Endothelial cell of umbilical vein (primary cell): Measurements from ENCODE around the gene KAT7. TPM values are rescaled to one million over a fixed set of nuclear protein-coding genes. Genes with fewer than 3 reads are reported as not detected.

Source experiments
- BruUV-seq: library from RNA; stranded (reverse); fragments of 400-500 nt; replicated peaks from 2 replicates; lab custom pipeline; 2021; lab: Mats Ljungman, UMichigan
- CTCF ChIA-PET: fragments of 300-600, 350-600 bp; sonication (Branson Sonifier 250); formaldehyde crosslinking; loops from one replicate; lab custom pipeline; 2021; ENCODE audit warnings: antibody characterized with exemption, inconsistent platforms; lab: Charles Lee
- POLR2A ChIA-PET: fragments of 300-600, 350-600 bp; sonication (Branson Sonifier 250); formaldehyde crosslinking; loops from one replicate; lab custom pipeline; 2021; ENCODE audit warnings: antibody characterized with exemption, inconsistent platforms; lab: Charles Lee
- DNase-seq: peaks from one replicate; pipeline ENCODE4 v3.0.0-alpha.2; 2011; ENCODE audit warnings: low read depth, low spot score
- FAIRE-seq: peaks from 2 replicates; lab custom pipeline; 2011; peaks lifted over from hg19 to GRCh38; lab: Jason Lieb, UNC
- H2AFZ ChIP-seq: 2 replicates; pipeline ENCODE4 v1.6.0; 2012; ENCODE audit warnings: low read depth, low read length, control low read depth, inconsistent platforms
- H3K27ac ChIP-seq: 2 replicates; pipeline ENCODE4 v1.5.1; 2011; ENCODE audit warnings: low read depth, mild to moderate bottlenecking, control low read depth, low read length, moderate library complexity; ENCODE audit not compliant: insufficient read depth
- H3K27me3 ChIP-seq, 2 experiments: 2 replicates each; pipeline versions ENCODE4 v1.6.0 to v1.6.1; 2011; ENCODE audit warnings: low read length in 2 of 2, mixed read lengths in 1 of 2; ENCODE audit not compliant: control insufficient read depth in 2 of 2, insufficient read depth in 2 of 2
- H3K36me3 ChIP-seq, 2 experiments: 2 replicates in 1 of 2; 3 replicates in 1 of 2; pipeline ENCODE4 v1.5.1; 2011; ENCODE audit warnings: low read length in 2 of 2, mild to moderate bottlenecking in 1 of 2, moderate library complexity in 1 of 2; ENCODE audit not compliant: control insufficient read depth in 2 of 2, insufficient read depth in 2 of 2; ENCODE audit errors: extremely low read depth in 1 of 2
- H3K4me1 ChIP-seq: 3 replicates; pipeline ENCODE4 v1.5.1; 2011; ENCODE audit warnings: mild to moderate bottlenecking, low read length; ENCODE audit not compliant: control insufficient read depth, insufficient read depth; ENCODE audit errors: extremely low read depth
- H3K4me2 ChIP-seq: 2 replicates; pipeline ENCODE4 v1.6.1; 2011; ENCODE audit warnings: low read length, control low read depth, mixed read lengths; ENCODE audit not compliant: insufficient read depth
- H3K4me3 ChIP-seq, 3 experiments: fragments of 200-600 bp in 1 of 3; sonication (generic), shearing (Covaris generic) in 1 of 3; replicated peaks in 1 of 3; 2 replicates each; pipeline ENCODE4 v1.5.1; 2011 to 2016; ENCODE audit warnings: control low read depth in 3 of 3, low read length in 3 of 3, mild to moderate bottlenecking in 2 of 3, inconsistent platforms in 1 of 3, low read depth in 1 of 3, moderate library complexity in 1 of 3; ENCODE audit not compliant: insufficient read depth in 1 of 3
- H3K79me2 ChIP-seq: 2 replicates; pipeline ENCODE4 v1.6.0; 2012; ENCODE audit warnings: low read length, inconsistent platforms; ENCODE audit not compliant: control insufficient read depth, insufficient read depth
- H3K9ac ChIP-seq: replicated peaks from 2 replicates; pipeline ENCODE3; 2011; ENCODE audit warnings: low read length, control low read depth; ENCODE audit not compliant: insufficient read depth; ENCODE audit errors: extremely low read depth
- H3K9me1 ChIP-seq: replicated peaks from 3 replicates; pipeline ENCODE4 v1.6.0; 2011; ENCODE audit warnings: mild to moderate bottlenecking, low read length; ENCODE audit not compliant: control insufficient read depth, insufficient read depth; ENCODE audit errors: extremely low read depth
- H3K9me3 ChIP-seq: replicated peaks from 2 replicates; pipeline ENCODE4 v1.5.1; 2012; ENCODE audit warnings: low read length, inconsistent platforms; ENCODE audit not compliant: control insufficient read depth, insufficient read depth
- H4K20me1 ChIP-seq: replicated peaks from 2 replicates; pipeline ENCODE3; 2011; ENCODE audit warnings: mild to moderate bottlenecking, low read length; ENCODE audit not compliant: control insufficient read depth, insufficient read depth; ENCODE audit errors: extremely low read depth
- EZH2 ChIP-seq: IDR thresholded peaks from 2 replicates; pipeline ENCODE4 v1.6.1; 2012; ENCODE audit warnings: borderline replicate concordance, low read depth, mild to moderate bottlenecking, moderate library complexity, low read length, inconsistent platforms; ENCODE audit not compliant: severe bottlenecking
- FOS ChIP-seq: IDR thresholded peaks from 2 replicates; pipeline ENCODE4 v1.6.1; 2011; ENCODE audit warnings: mild to moderate bottlenecking, low read length, moderate library complexity, borderline replicate concordance; ENCODE audit not compliant: insufficient read depth
- GATA2 ChIP-seq: IDR thresholded peaks from 2 replicates; pipeline ENCODE4 v1.7.0; 2011; ENCODE audit warnings: low read depth, mild to moderate bottlenecking, moderate library complexity, mixed read lengths, low read length; ENCODE audit not compliant: insufficient read length, insufficient read depth
- JUN ChIP-seq: IDR thresholded peaks from 2 replicates; pipeline ENCODE4 v1.6.1; 2011; ENCODE audit warnings: borderline replicate concordance, low read depth; ENCODE audit not compliant: insufficient read length, insufficient read depth
- MYC ChIP-seq: IDR thresholded peaks from one replicate; pipeline ENCODE4 v1.6.1; 2011; ENCODE audit warnings: mild to moderate bottlenecking, low read depth, low read length
- POLR2A ChIP-seq: IDR thresholded peaks from 2 replicates; pipeline ENCODE4 v1.6.1; 2012; ENCODE audit warnings: low read depth, mild to moderate bottlenecking, control low read depth, low read length
- POLR2AphosphoS5 ChIP-seq: IDR thresholded peaks from 2 replicates; pipeline ENCODE4 v1.6.1; 2012; ENCODE audit warnings: low read depth, mild to moderate bottlenecking, control low read depth, low read length, moderate library complexity; ENCODE audit not compliant: insufficient read depth
- dilution Hi-C: fragments of 300-500 bp; cut with MboI; formaldehyde crosslinking; loops from one replicate; pipeline ENCODE4 v1.15.0; 2019; ENCODE audit warnings: low sequenced_read_pairs; ENCODE audit not compliant: extremely low pct_ligation_motif_present
- intact Hi-C: fragments of 100-400 bp; cut with micrococcal nuclease; formaldehyde crosslinking; loops from one replicate; pipeline ENCODE4 v1.10.0; 2022
- polyA plus RNA-seq, 4 experiments: library from polyadenylated mRNA; depleted of rRNA in 3 of 4; stranded (reverse) in 3 of 4; unstranded in 1 of 4; fragments of >200 nt; gene quantifications; 2 replicates each; pipeline versions ENCODE4 v1.2.1 to v1.2.3, GENCODE V29; 2011 to 2012; ENCODE audit warnings: missing spikeins in 1 of 4
- total RNA-seq: library from RNA; stranded (reverse); gene quantifications from 2 replicates; pipeline ENCODE4 v1.2.3, GENCODE V29; 2021
- TF ChIP-seq, protein P1 (sequence below): IDR thresholded peaks from 2 replicates; pipeline ENCODE4 v1.6.1; 2011; ENCODE audit not compliant: insufficient read depth, insufficient read length
- TF ChIP-seq, protein P2 (sequence below), 2 donors: IDR thresholded peaks; 1 replicate in 1 of 2; 2 replicates in 1 of 2; pipeline ENCODE4 v1.5.1; 2011; ENCODE audit warnings: low read length in 2 of 2, mild to moderate bottlenecking in 2 of 2, moderate library complexity in 2 of 2, control low read depth in 1 of 2, inconsistent platforms in 1 of 2, low read depth in 1 of 2; ENCODE audit not compliant: insufficient read depth in 1 of 2; ENCODE audit errors: extremely low read depth in 1 of 2

Gene KAT7
- total and polyA plus RNA-seq, 2 donors (not counting 3 experiments of a cell fraction or from before 2014, with no cell fraction given), result 44.5 to 66.2 TPM

DNA sequence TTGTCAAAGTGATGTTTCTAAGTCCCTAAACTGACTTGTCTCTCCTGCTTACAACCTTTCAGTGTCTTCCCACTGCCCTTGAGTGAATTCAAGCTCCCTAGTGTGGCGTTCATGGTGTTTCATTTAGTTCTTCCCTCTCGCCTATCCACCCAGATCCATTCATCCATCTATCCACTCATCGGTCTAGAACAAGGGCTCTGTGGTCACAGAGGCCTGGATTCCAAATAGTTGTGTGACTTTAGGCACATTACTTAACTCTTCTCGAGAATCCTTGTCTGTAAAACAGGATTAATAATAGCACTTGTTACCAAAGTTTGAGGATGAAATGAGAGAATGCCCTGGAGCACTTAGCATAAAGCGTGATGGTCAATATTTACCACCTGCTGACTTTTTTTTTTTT lies 60.3 kb downstream of the KAT7 start:
- BruUV-seq, result no TSS peak
- TF ChIP-seq, protein P1, sequence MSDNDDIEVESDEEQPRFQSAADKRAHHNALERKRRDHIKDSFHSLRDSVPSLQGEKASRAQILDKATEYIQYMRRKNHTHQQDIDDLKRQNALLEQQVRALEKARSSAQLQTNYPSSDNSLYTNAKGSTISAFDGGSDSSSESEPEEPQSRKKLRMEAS, result no peak
- TF ChIP-seq EZH2 (no peak), JUN (no peak)
- Histone ChIP-seq H3K4me3 (no peak overlapping the region), H3K9me3 (no peaks in the 10 kb centered on the region), H3K79me2 (no peaks in the 10 kb centered on the region), H3K9ac (no peak overlapping the region), H4K20me1 (no peaks in the 10 kb centered on the region), H3K4me1 (peaks cover 14% of the 10 kb centered on the region), H3K4me2 (no peak overlapping the region), H3K9me1 (no peaks in the 10 kb centered on the region), H3K27me3 (no peaks in the 10 kb centered on the region), H3K36me3 (peaks cover 0 to 8% of the 10 kb centered on the region in 2 experiments), H3K27ac (no peak overlapping the region), H2AFZ (no peak overlapping the region)
- CTCF ChIA-PET, result interaction anchor here (1.1 to 2.4 kb wide), 6 partner anchors 51 to 291 kb away, joined by 3 to 12 read pairs (median 5); partner anchors contain the start of gene SLC35B1
- DNase-seq, result no peak
- peak; percentile 33 for FAIRE-seq
- dilution Hi-C loops (no loop called here), intact Hi-C loops (no loop called here)
- POLR2A ChIA-PET, result no interaction called here

DNA sequence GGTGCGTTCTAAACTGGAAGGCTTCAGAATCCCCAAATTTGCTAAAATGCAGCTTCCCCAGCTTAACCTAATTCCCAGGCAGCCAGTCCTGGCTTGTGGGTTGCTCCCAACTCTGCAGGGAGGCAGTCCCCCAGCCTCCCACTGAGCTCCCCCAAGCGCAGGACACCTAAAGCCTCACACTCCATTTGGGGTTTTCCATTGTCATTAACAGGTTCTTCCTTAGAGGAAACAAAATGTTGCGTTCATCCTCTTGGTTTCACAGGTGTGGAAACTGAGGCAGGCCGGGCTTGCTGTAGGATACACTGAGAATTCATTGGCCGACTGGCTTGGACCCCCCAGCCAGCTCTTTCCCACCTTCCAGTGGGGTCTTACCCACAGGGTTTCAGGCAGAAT lies 61.7 kb downstream of the KAT7 start:
- H3K9ac ChIP-seq, result no peak overlapping the region
- BruUV-seq, result no TSS peak
- H3K36me3 ChIP-seq, result peaks cover 0 to 8% of the 10 kb centered on the region in 2 experiments
- FAIRE-seq (no peak), DNase-seq (no peak)
- dilution Hi-C loops, result no loop called here
- intact Hi-C loops, result no loop called here
- no peaks in the 10 kb centered on the region for H4K20me1 ChIP-seq
- no peak overlapping the region for H3K27ac ChIP-seq
- H3K79me2 ChIP-seq, result no peaks in the 10 kb centered on the region
- no peaks in the 10 kb centered on the region for H3K9me3 ChIP-seq
- no peak overlapping the region for H2AFZ ChIP-seq
- TF ChIP-seq EZH2 (no peak), GATA2 (no peak), POLR2AphosphoS5 (no peak), FOS (no peak), JUN (no peak), MYC (no peak), POLR2A (no peak)
- TF ChIP-seq, protein P1, result no peak
- TF ChIP-seq, protein P2, sequence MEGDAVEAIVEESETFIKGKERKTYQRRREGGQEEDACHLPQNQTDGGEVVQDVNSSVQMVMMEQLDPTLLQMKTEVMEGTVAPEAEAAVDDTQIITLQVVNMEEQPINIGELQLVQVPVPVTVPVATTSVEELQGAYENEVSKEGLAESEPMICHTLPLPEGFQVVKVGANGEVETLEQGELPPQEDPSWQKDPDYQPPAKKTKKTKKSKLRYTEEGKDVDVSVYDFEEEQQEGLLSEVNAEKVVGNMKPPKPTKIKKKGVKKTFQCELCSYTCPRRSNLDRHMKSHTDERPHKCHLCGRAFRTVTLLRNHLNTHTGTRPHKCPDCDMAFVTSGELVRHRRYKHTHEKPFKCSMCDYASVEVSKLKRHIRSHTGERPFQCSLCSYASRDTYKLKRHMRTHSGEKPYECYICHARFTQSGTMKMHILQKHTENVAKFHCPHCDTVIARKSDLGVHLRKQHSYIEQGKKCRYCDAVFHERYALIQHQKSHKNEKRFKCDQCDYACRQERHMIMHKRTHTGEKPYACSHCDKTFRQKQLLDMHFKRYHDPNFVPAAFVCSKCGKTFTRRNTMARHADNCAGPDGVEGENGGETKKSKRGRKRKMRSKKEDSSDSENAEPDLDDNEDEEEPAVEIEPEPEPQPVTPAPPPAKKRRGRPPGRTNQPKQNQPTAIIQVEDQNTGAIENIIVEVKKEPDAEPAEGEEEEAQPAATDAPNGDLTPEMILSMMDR (IDR thresholded peaks at IDR 0.05; ENCODE audit: extremely low read depth in 1 of 2, insufficient read depth in 1 of 2, low read depth in 1 of 2, low read length in 2 of 2), result no peak
- H3K27me3 ChIP-seq, result no peaks in the 10 kb centered on the region
- H3K4me2 ChIP-seq, result peak overlapping the region; percentile 49
- POLR2A ChIA-PET, result interaction anchor here (0.6 kb wide), 1 partner anchor 153 kb away, joined by 9 read pairs; no protein-coding TSS in a partner anchor
- peaks cover 7% of the 10 kb centered on the region for H3K4me1 ChIP-seq
- CTCF ChIA-PET, result interaction anchor here (1.0 to 1.7 kb wide), 4 partner anchors 34 to 294 kb away, joined by 4 to 12 read pairs (median 6); no protein-coding TSS in a partner anchor
- no peaks in the 10 kb centered on the region for H3K9me1 ChIP-seq
- H3K4me3 ChIP-seq, result no peak overlapping the region
